ENCODE measurements around the gene EMSY.
A peak's percentile ranks its signal among the peaks of the same experiment; 100 is the strongest.
"Not testable (repeated sequence)": the region's sequence is repeated elsewhere in the genome, so short reads cannot be mapped to it uniquely, and the experiment has no call there.

EMSY gene

DNA sequence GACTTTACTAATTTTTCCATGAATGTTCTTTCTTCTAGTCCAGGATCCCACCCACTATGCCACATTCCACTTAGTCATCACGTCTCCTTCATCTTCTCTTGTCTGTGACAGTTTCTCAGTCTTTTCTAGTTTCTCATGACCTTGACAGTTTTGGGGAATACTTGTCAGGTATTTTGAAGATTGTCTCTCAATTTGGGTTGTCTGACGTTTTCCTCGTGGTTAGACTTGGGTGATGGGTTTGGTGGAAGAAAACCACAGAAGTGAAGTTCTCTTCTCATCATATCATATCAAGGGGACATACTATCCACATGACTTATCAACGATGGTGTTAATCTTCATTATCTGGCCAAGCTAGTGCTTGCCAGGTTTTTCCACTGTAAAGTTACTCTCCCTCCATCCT is 123.3 kb downstream of the EMSY start:
- no peak for DNase-seq (ENCODE audit: low read depth in 2 of 2)

- DNase-seq (ENCODE audit: low read depth in 2 of 2), result no peak
Measured at GRCh38 chr11:76568621-76569020, 123.8 kb downstream of the EMSY start.

DNA sequence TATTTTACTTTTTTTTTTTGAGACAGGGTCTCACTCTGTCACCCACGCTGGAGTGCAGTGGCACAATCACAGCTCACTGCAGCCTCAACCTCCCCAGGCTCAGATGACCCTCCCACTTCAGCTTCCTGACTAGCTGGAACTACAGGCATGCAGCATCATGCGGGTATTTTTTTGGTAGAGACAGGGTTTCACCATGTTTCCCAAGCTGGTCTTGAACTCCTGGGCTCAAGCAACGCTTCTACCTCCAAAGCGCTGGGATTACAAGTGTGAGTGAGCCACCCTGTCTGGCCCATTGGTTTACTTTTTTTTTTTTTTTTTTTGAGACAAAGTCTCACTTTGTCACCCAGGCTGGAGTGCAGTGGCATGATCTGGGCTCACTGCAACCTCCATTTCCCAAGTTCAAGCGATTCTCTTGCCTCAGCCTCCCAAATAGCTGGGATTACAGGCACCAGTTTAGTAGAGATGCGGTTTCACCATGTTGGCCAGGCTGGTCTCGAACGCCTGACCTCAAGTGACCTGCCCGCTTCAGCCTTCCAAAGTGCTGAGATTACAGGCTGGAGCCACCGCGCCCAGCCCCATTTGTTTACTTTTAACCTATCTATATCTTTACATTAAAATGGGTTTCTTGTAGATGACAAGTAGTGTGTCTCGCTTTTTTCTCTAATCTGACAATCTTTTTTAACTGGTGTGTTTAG is 127.5 kb downstream of the EMSY start:
- DNase-seq (ENCODE audit: low read depth in 2 of 2), result not testable (repeated sequence)

GRCh38 chr11:76574406-76574805 is 129.6 kb downstream of the EMSY start:
- no peak for DNase-seq (ENCODE audit: low read depth in 2 of 2)

GRCh38 chr11:76574879-76575278 is 130.1 kb downstream of the EMSY start:
- no peak for DNase-seq (ENCODE audit: low read depth in 2 of 2)

- DNase-seq (ENCODE audit: low read depth in 2 of 2), result no peak
Measured at GRCh38 chr11:76577226-76577920, 132.6 kb downstream of the EMSY start.

GRCh38 chr11:76577921-76578653 is 133.3 kb downstream of the EMSY start:
- DNase-seq (ENCODE audit: low read depth in 2 of 2), result no peak

DNA sequence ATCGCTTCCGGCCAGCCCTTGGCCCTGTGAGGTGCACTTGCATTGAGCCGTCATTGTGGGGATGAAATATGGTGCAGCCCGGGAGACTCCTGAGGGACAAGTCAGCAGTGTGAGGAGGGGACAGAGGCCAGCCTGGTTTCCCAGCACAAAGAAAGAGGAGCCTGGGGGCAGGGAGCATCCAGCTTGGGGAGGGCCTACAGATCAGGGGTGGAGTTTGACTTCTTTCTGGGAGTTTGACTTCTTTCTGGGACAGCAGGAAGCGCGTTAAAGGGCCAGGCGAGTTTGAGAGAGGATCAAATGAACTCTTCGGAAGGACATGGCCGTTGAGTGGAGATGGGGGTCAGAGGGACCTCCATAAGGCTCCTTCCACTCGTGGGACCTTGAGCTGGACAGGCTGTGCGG is 133.8 kb downstream of the EMSY start:
- no peak for DNase-seq (ENCODE audit: low read depth in 2 of 2)

DNA sequence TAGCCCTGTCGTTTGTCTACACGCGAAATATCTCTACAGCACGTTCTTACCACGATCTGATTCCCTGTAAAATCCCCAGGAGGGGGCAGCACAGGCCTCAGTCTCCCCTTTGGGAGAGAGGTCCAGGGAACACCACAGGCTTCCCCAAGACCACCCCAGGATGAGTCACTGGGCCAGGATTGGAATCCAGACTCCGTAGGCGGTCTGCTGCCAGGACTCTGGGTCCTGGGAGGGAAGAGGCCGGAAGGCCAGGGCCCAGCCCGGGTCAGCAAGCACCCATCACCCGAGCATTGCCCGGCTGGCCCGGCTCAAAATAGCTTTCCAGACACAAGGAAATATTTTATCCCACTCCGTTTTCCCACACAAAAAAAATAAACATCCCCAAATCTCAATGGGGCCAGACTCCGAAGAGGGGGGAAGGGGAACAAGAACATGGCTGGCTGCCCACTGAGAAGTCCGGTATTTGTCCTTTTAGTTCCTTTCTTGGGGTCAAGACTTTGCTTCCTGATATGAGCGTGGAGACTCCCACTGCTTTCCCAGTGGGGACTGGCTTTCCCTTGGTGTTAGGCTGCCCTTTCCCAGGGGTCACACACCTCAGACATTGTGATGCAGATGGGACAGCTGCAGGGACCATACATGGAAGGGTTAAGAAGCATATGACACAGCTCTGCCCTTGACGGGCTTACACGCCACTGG is 134.4 kb downstream of the EMSY start:
- DNase-seq (ENCODE audit: low read depth in 2 of 2), result no peak

DNA sequence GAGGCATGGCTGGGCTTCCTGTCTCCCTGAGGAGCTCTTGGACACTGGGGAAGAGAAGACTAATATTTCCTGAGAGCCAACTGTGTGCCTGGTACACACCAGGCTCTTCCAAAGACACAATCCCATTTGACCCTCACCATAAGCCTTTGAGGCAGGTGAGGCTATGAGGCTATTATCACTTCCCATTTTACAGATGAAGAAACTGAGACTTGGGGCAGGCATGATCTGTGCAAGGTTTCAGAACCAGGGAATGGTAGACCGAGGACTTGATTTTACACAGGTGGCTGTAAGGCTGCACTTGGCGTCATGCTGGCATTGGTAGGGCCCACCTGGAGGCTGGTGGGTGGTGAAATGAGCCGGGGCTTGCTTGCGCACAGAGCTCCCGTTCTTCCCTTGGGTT is 134.9 kb downstream of the EMSY start:
- no peak for DNase-seq (ENCODE audit: low read depth in 2 of 2)

DNA sequence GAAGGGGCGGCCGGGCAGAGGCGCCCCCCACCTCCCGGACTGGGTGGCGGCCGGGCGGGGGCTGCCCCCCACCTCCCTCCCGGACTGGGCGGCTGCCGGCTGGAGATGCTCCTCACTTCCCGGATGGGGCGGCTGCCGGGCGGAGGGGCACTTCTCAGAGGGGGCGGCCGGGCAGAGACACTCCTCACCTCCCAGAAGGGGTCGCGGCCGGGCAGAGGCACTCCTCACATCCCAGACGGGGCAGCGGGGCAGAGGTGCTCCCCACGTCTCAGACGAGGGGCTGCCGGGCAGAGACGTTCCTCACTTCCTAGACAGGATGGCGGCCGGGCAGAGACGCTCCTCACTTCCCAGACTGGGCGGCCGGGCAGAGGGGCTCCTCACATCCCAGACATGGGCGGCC is 137.7 kb downstream of the EMSY start:
- DNase-seq (ENCODE audit: low read depth in 2 of 2), result not testable (repeated sequence)

GRCh38 chr11:76587820-76588454 is 143.1 kb downstream of the EMSY start:
- no peak for DNase-seq (ENCODE audit: low read depth in 2 of 2)

GRCh38 chr11:76588455-76589325 is 143.9 kb downstream of the EMSY start:
- DNase-seq (ENCODE audit: low read depth in 2 of 2), result peak; percentile 42 to 50

DNA sequence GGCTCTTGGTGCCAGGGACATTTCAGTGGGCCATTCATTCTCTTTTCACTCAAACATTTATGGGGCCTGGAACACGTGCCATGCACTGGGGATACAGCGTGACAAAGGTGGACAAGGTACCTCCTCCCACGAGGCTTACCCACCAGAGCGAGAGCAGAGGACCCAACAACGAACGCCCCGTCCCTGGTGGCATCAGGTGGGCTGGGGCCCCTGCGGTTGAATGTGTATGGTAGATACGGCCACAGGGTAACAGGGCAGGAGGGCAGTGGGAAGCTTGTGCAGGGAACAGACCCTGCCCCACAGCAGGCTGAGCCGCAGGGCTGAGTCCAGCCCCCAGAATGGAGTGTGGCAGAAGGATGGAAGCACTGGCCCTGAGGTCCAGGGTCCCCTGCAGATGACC is 144.7 kb downstream of the EMSY start:
- DNase-seq (ENCODE audit: low read depth in 2 of 2), result no peak

DNA sequence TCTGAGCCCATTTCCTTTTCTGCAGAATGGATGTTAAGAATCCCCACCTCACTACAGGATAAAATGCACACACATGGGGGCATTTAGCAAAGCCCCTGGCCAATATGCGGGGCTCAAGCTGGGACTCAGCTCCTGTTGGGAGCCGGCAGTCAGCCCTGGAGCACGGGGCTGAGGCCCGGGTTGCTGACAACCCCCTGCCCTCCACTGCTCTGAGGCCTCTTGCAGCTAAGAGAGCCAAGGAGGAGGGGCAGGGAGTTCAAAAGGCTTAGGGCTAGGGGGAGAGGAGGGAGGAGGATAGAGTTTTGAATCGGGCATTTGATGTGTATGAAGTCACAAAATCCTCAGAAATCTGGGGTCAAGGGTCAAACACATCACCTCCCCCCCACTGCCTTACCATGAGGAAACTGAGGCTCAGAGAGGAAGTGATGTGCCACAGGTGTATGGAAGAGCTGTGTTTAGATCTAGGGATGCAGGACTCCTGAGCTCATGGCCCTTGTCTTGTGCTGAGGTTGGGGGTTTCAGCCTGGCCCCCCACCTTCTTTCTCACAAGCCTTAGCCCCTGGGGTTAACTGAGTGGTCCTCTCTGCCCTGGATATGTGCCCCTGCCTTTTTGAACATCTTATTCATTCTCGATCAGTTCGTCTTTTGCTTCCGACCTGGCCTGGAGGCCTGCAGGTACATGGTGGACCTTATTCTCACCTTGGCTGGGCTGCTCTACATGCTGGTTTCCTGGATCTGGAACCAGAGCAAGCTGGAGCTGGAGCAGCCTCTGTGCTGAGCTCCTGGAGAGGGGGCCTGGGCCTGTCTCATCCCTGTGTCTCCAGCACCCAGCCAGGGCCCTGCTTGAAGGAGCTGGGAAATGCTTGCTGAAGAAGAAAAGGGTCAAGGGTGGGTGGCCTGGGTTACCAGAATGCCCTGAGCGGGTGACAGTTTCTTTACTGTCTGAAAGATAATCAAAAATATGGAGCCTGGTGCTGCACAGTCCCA is 145.4 kb downstream of the EMSY start:
- no peak for DNase-seq (ENCODE audit: low read depth in 2 of 2)

DNA sequence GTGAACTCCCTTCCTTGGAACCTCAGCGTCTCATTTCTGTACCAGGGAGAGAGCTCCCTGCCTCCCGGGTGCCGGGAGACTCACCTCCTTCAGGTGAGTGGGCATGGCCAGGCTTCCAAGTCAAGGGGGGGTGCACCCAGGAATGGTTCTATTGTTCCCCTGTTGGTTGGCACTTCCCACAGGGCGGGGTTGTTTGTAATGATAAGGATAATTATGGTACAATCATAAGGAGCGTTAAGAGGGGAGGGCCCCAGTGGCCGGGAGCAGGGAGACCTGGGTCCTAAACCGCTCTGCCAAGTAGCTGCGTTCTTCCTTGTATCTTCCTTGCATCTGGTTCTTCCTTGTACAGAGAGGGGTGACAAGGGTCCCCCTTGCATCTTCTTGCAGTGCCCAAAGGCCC is 146.6 kb downstream of the EMSY start:
- no peak for DNase-seq (ENCODE audit: low read depth in 2 of 2)

DNA sequence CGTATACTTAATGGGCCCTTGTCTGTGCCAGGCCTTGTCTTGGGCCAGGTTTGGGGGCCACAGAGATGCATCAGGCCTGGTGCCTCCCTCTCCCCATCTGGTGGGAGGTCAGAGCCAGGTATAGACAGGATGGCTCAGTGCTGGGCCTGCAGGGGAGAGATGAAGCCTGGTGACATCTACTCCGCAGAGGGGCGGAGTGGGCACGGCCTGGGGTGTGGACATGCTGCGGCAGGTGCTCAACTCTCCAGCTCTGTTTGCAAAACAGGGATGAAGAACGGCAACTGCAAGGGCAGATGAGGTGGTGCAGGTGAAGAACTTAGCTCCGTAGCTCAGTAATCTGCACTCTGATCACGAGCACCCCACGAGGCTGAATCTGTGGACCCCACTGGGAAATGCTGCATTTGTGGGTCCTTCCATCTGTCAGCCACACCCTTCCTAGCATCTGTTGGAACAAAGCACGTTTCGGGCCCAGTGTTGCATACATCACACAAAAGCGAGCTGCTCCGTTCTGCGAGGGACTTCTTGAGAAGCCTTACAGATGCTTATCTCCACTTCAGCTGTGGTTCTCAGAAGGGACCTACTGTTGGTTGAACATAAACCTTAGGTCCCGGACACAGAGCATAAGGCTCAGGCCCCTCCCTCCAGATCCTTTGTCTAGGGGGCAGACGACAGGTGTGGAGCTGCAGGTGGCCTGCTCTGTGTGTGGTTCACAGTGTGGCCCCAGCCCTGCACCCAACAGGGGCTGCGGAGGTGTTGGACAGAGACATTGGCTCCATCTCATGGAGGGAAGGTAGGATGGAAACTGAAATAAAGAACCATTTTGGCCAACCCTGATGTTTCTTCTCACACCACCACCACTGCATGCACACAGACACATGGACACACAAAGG is 147.5 kb downstream of the EMSY start:
- no peak for DNase-seq (ENCODE audit: low read depth in 2 of 2)

DNA sequence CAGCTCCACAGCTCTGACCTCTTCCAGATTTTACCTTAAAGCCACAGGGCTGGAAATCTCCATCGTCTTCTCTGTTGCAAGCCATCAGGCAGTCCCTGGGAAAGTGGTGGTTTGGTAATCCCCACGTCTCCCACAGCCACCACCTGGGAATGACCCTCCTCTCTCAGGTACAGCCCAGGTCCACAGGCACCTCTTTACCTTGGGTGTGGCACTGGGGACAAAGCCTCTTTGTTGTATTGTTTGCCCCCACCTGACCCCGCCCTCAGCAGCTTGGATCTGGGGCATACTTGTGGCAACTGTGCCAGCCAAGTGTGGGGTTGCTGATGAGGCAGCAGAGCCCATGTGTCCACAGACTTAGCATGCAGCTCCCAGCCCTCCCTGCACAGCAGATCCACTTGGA is 148.1 kb downstream of the EMSY start:
- no peak for DNase-seq (ENCODE audit: low read depth in 2 of 2)

GRCh38 chr11:76595091-76595490 is 150.3 kb downstream of the EMSY start:
- not testable (repeated sequence) for DNase-seq (ENCODE audit: low read depth in 2 of 2)
